ENCODE data around the gene ATAD2B.
"Not testable (repeated sequence)": the region's sequence is repeated elsewhere in the genome, so short reads cannot be mapped to it uniquely, and the experiment has no call there.

Gene ATAD2B

GRCh38 chr2:23762141-23762540 is 164.8 kb downstream of the ATAD2B start:
- TF ChIP-seq JUND (IDR thresholded peaks at IDR 0.05; ENCODE audit: low read depth) = no peak
- DNase-seq (ENCODE audit: low read depth in 1 of 2, low spot score in 1 of 2) = no peak
- in situ Hi-C loops (cut with HindIII; ENCODE audit: low pct_unique_long_range_greater_than_20kb, low sequenced_read_pairs) = no loop called here

GRCh38 chr2:23761638-23762037 is 165.3 kb downstream of the ATAD2B start:
- DNase-seq (ENCODE audit: low read depth in 1 of 2, low spot score in 1 of 2) = no peak
- TF ChIP-seq JUND (IDR thresholded peaks at IDR 0.05; ENCODE audit: low read depth) = no peak
- in situ Hi-C loops (cut with HindIII; ENCODE audit: low pct_unique_long_range_greater_than_20kb, low sequenced_read_pairs) = no loop called here

- no peak for TF ChIP-seq JUND (IDR thresholded peaks at IDR 0.05; ENCODE audit: low read depth)
- DNase-seq (ENCODE audit: low read depth in 1 of 2, low spot score in 1 of 2) = peak in 1 of 2 experiments; percentile 41
- in situ Hi-C loops (cut with HindIII; ENCODE audit: low pct_unique_long_range_greater_than_20kb, low sequenced_read_pairs) = no loop called here
Measured at GRCh38 chr2:23760736-23761135, 166.2 kb downstream of the ATAD2B start.

- TF ChIP-seq JUND (IDR thresholded peaks at IDR 0.05; ENCODE audit: low read depth) = no peak
- in situ Hi-C loops (cut with HindIII; ENCODE audit: low pct_unique_long_range_greater_than_20kb, low sequenced_read_pairs) = no loop called here
- no peak for DNase-seq (ENCODE audit: low read depth in 1 of 2, low spot score in 1 of 2)
Measured at GRCh38 chr2:23757686-23758433, 169.1 kb downstream of the ATAD2B start.

GRCh38 chr2:23756593-23757292 is 170.2 kb downstream of the ATAD2B start:
- in situ Hi-C loops (cut with HindIII; ENCODE audit: low pct_unique_long_range_greater_than_20kb, low sequenced_read_pairs) = no loop called here
- no peak for DNase-seq (ENCODE audit: low read depth in 1 of 2, low spot score in 1 of 2)
- TF ChIP-seq JUND (IDR thresholded peaks at IDR 0.05; ENCODE audit: low read depth) = no peak

- in situ Hi-C loops (cut with HindIII; ENCODE audit: low pct_unique_long_range_greater_than_20kb, low sequenced_read_pairs) = no loop called here
- no peak for TF ChIP-seq JUND (IDR thresholded peaks at IDR 0.05; ENCODE audit: low read depth)
- DNase-seq (ENCODE audit: low read depth in 1 of 2, low spot score in 1 of 2) = no peak
Measured at GRCh38 chr2:23754970-23755369, 172.0 kb downstream of the ATAD2B start.

- TF ChIP-seq JUND (IDR thresholded peaks at IDR 0.05; ENCODE audit: low read depth) = no peak
- in situ Hi-C loops (cut with HindIII; ENCODE audit: low pct_unique_long_range_greater_than_20kb, low sequenced_read_pairs) = no loop called here
- DNase-seq (ENCODE audit: low read depth in 1 of 2, low spot score in 1 of 2) = no peak
Measured at GRCh38 chr2:23753291-23754010, 173.5 kb downstream of the ATAD2B start.

GRCh38 chr2:23751747-23752265 is 175.1 kb downstream of the ATAD2B start:
- DNase-seq (ENCODE audit: low read depth in 1 of 2, low spot score in 1 of 2) = no peak
- in situ Hi-C loops (cut with HindIII; ENCODE audit: low pct_unique_long_range_greater_than_20kb, low sequenced_read_pairs) = no loop called here
- no peak for TF ChIP-seq JUND (IDR thresholded peaks at IDR 0.05; ENCODE audit: low read depth)

GRCh38 chr2:23746141-23746863 is 180.6 kb downstream of the ATAD2B start:
- no peak for TF ChIP-seq JUND (IDR thresholded peaks at IDR 0.05; ENCODE audit: low read depth)
- no peak for DNase-seq (ENCODE audit: low read depth in 1 of 2, low spot score in 1 of 2)
- in situ Hi-C loops (cut with HindIII; ENCODE audit: low pct_unique_long_range_greater_than_20kb, low sequenced_read_pairs) = no loop called here

- no peak for DNase-seq (ENCODE audit: low read depth in 1 of 2, low spot score in 1 of 2)
- no peak for TF ChIP-seq JUND (IDR thresholded peaks at IDR 0.05; ENCODE audit: low read depth)
Measured at GRCh38 chr2:23745726-23746105, 181.2 kb downstream of the ATAD2B start.

GRCh38 chr2:23745068-23745725 is 181.7 kb downstream of the ATAD2B start:
- no peak for DNase-seq (ENCODE audit: low read depth in 1 of 2, low spot score in 1 of 2)
- in situ Hi-C loops (cut with HindIII; ENCODE audit: low pct_unique_long_range_greater_than_20kb, low sequenced_read_pairs) = no loop called here
- no peak for TF ChIP-seq JUND (IDR thresholded peaks at IDR 0.05; ENCODE audit: low read depth)

More at GRCh38 chr2:23745726-23746105, 181.2 kb downstream of the ATAD2B start:
- in situ Hi-C loops (cut with HindIII; ENCODE audit: low pct_unique_long_range_greater_than_20kb, low sequenced_read_pairs) = no loop called here

GRCh38 chr2:23736783-23737182 is 190.1 kb downstream of the ATAD2B start:
- in situ Hi-C loops (cut with HindIII; ENCODE audit: low pct_unique_long_range_greater_than_20kb, low sequenced_read_pairs); DNase-seq (ENCODE audit: low read depth in 1 of 2, low spot score in 1 of 2): not testable (repeated sequence)

Data from T47D (cell line).